HepG2 (cell line): Measurements from ENCODE around the gene FECH. TPM values are rescaled to one million over a fixed set of nuclear protein-coding genes. Genes with fewer than 3 reads are reported as not detected.

Experiments used
- BCL6 ChIP-seq: IDR thresholded peaks from 2 replicates; pipeline ENCODE4 v1.6.1; 2016; ENCODE audit warnings: missing genetic modification reagents, missing compliant biosample characterization
- CCDC6 ChIP-seq: sonication (generic); formaldehyde crosslinking; IDR thresholded peaks from 2 replicates; pipeline ENCODE4 v1.8.1; 2022; ENCODE audit warnings: mild to moderate bottlenecking, missing genetic modification reagents, moderate library complexity
- FOXP1 ChIP-seq, 2 experiments: fragments of 450-650 bp in 1 of 2; IDR thresholded peaks; 2 replicates each; pipeline ENCODE4 v1.6.1; 2017 to 2018; ENCODE audit warnings: antibody characterized with exemption in 1 of 2
- MAFK ChIP-seq, 2 experiments: IDR thresholded peaks in 1 of 2; conservative IDR thresholded peaks in 1 of 2; 2 replicates each; pipeline ENCODE4 v1.6.1; 2011; ENCODE audit warnings: improper control_type of control experiment in 2 of 2, low read length in 2 of 2
- MAX ChIP-seq: IDR thresholded peaks from 2 replicates; pipeline ENCODE4 v1.6.1; 2012; ENCODE audit warnings: inconsistent platforms
- PRDM10 ChIP-seq: sonication (generic); formaldehyde crosslinking; IDR thresholded peaks from 2 replicates; pipeline ENCODE4 v1.4.0; 2020; ENCODE audit warnings: low read depth, missing genetic modification reagents
- RFX5 ChIP-seq: IDR thresholded peaks from 2 replicates; pipeline ENCODE4 v1.6.1; 2011; ENCODE audit warnings: low read depth, low read length, improper control_type of control experiment
- SAFB2 ChIP-seq: sonication (generic); formaldehyde crosslinking; IDR thresholded peaks from 2 replicates; pipeline ENCODE4 v1.5.1; 2020; ENCODE audit warnings: missing genetic modification reagents, low read depth, mild to moderate bottlenecking, borderline replicate concordance
- SP1 ChIP-seq, 2 experiments: fragments of 450-650 bp in 1 of 2; sonication (generic) in 1 of 2; formaldehyde crosslinking in 1 of 2; IDR thresholded peaks; 2 replicates each; pipeline versions ENCODE4 v1.4.0 to v1.6.1; 2016 to 2020; ENCODE audit warnings: missing genetic modification reagents in 1 of 2
- SPEN ChIP-seq: sonication (generic); formaldehyde crosslinking; IDR thresholded peaks from 2 replicates; pipeline ENCODE4 v1.5.1; 2020; ENCODE audit warnings: low read depth, mild to moderate bottlenecking, missing genetic modification reagents
- TGIF2 ChIP-seq: IDR thresholded peaks from 2 replicates; pipeline ENCODE4 v1.6.1; 2016; ENCODE audit warnings: control low read depth, missing compliant biosample characterization
- ZBTB39 ChIP-seq: sonication (generic); formaldehyde crosslinking; IDR thresholded peaks from 2 replicates; pipeline ENCODE4 v1.5.0; 2020; ENCODE audit warnings: missing genetic modification reagents
- ZHX1 ChIP-seq: sonication (generic); formaldehyde crosslinking; IDR thresholded peaks from 2 replicates; pipeline ENCODE4 v1.8.1; 2022; ENCODE audit warnings: low read depth, mild to moderate bottlenecking, missing genetic modification reagents
- ZNF18 ChIP-seq: sonication (generic); formaldehyde crosslinking; IDR thresholded peaks from 2 replicates; pipeline ENCODE4 v1.8.0; 2022; ENCODE audit warnings: mild to moderate bottlenecking, missing genetic modification reagents; ENCODE audit not compliant: insufficient replicate concordance
- ZNF296 ChIP-seq: sonication (generic); formaldehyde crosslinking; conservative IDR thresholded peaks from 2 replicates; pipeline ENCODE4 v1.5.0; 2020; ENCODE audit warnings: mild to moderate bottlenecking, missing genetic modification reagents
- ZNF552 ChIP-seq: sonication (generic); formaldehyde crosslinking; IDR thresholded peaks from 2 replicates; pipeline ENCODE4 v1.9.0; 2022; ENCODE audit warnings: missing genetic modification reagents, mild to moderate bottlenecking, borderline replicate concordance
- ZNF619 ChIP-seq: sonication (generic); formaldehyde crosslinking; IDR thresholded peaks from 2 replicates; pipeline ENCODE4 v1.4.0; 2020; ENCODE audit warnings: mild to moderate bottlenecking, missing genetic modification reagents
- ZNF709 ChIP-seq: sonication (generic); formaldehyde crosslinking; IDR thresholded peaks from 2 replicates; pipeline ENCODE4 v1.5.0; 2020; ENCODE audit warnings: mild to moderate bottlenecking, missing genetic modification reagents
- polyA plus RNA-seq, 8 experiments: library from polyadenylated mRNA; depleted of rRNA in 3 of 8; stranded (reverse) in 7 of 8; unstranded in 1 of 8; fragments of >200 nt; fragmentation: Illumina TruSeq in 4 of 8; extraction: Trizol in 4 of 8; gene quantifications; 2 replicates each; pipeline versions ENCODE4 v1.2.1 to v1.2.3, GENCODE V29; 2011 to 2016; ENCODE audit warnings: low read depth in 4 of 8, missing spikeins in 1 of 8, mixed read lengths in 1 of 8; ENCODE audit not compliant: insufficient read depth in 1 of 8
- total RNA-seq, 5 experiments: library from RNA; depleted of rRNA; stranded (reverse); fragments of >200 nt; fragmentation: Illumina TruSeq; extraction: Trizol; gene quantifications; 2 replicates each; pipeline ENCODE4 v1.2.3, GENCODE V29; 2016; ENCODE audit warnings: low read depth in 1 of 5

The FECH gene
- total and polyA plus RNA-seq, 2 of the 13 experiments (the other 11 are each of a cell fraction or from before 2014, with no cell fraction given) = 14.7 to 21.9 TPM

- TF ChIP-seq PRDM10 (CRISPR knock-in tag) (no peak), ZNF709 (CRISPR knock-in tag) (0 out of 2 replicates have a peak, but pooled peaks have one; percentile 67), SP1 (IDR thresholded peaks at IDR 0.05) (no peak), SP1 (CRISPR knock-in tag; IDR thresholded peaks at IDR 0.05) (no peak; the same call in 1 of the 2 replicates), BCL6 (no peak), ZHX1 (peak; percentile 48), SPEN (peak; percentile 76), RFX5 (no peak), ZBTB39 (CRISPR knock-in tag) (no peak), ZNF18 (no peak), ZNF296 (CRISPR knock-in tag) (no peak), TGIF2 (CRISPR knock-in tag) (0 out of 2 replicates have a peak, but pooled peaks have one; percentile 58), CCDC6 (CRISPR knock-in tag) (no peak; the same call in 1 of the 2 replicates), ZNF552 (CRISPR knock-in tag) (no peak), ZNF619 (CRISPR knock-in tag) (no peak), FOXP1 (IDR thresholded peaks at IDR 0.05) (no peak), FOXP1 (CRISPR knock-in tag; IDR thresholded peaks at IDR 0.05) (no peak), SAFB2 (CRISPR knock-in tag) (0 out of 2 replicates have a peak, but pooled peaks have one; percentile 38), MAX (peak; percentile 61), MAFK (conservative IDR thresholded peaks at IDR 0.05 in 1 of 2, IDR thresholded peaks at IDR 0.05 in 1 of 2; ENCODE audit: low read length in 2 of 2) (peak; percentile 98 to 99)
Observed at GRCh38 chr18:57586251-57587049, at the start of gene FECH (continued).
